Smooth muscle cell (in vitro differentiated cells): ENCODE data around the gene PIGH. TPM values are rescaled to one million over a fixed set of nuclear protein-coding genes. Genes with fewer than 3 reads are reported as not detected.

Experiments
- DNase-seq: peaks from one replicate; lab custom pipeline; 2025; ENCODE audit not compliant: unreplicated experiment; lab: John Stamatoyannopoulos, UW
- H2AFZ ChIP-seq: fragments of 200-600 bp; sonication (generic); 2 replicates; pipeline ENCODE4 v1.6.0; 2016; ENCODE audit warnings: antibody characterized with exemption, low read depth, mild to moderate bottlenecking
- H3F3A ChIP-seq: fragments of 200-600 bp; sonication (generic); 2 replicates; pipeline ENCODE4 v1.6.0; 2017; ENCODE audit warnings: antibody characterized with exemption, low read depth
- H3K27ac ChIP-seq: fragments of 200-600 bp; sonication (generic); 2 replicates; pipeline ENCODE4 v1.5.1; 2016; ENCODE audit warnings: low read depth, mild to moderate bottlenecking
- H3K27me3 ChIP-seq: fragments of 200-600 bp; sonication (generic); 2 replicates; pipeline ENCODE4 v1.6.1; 2016; ENCODE audit warnings: low read depth, mild to moderate bottlenecking
- H3K36me3 ChIP-seq: fragments of 200-600 bp; sonication (generic); 2 replicates; pipeline ENCODE4 v1.5.1; 2016; ENCODE audit warnings: low read depth
- H3K4me1 ChIP-seq: fragments of 200-600 bp; sonication (generic); 2 replicates; pipeline ENCODE4 v1.5.1; 2016; ENCODE audit warnings: low read depth
- H3K4me2 ChIP-seq: fragments of 200-600 bp; sonication (generic); 2 replicates; pipeline ENCODE4 v1.6.0; 2016; ENCODE audit warnings: mild to moderate bottlenecking
- H3K4me3 ChIP-seq: fragments of 200-600 bp; sonication (generic); 2 replicates; pipeline ENCODE4 v1.5.1; 2016; ENCODE audit warnings: mild to moderate bottlenecking
- H3K79me2 ChIP-seq: fragments of 200-600 bp; sonication (generic); 2 replicates; pipeline ENCODE4 v1.6.0; 2016; ENCODE audit warnings: low read depth, mild to moderate bottlenecking
- H3K9ac ChIP-seq: fragments of 200-600 bp; sonication (generic); 2 replicates; pipeline ENCODE4 v1.6.0; 2016; ENCODE audit warnings: low read depth
- H3K9me3 ChIP-seq: fragments of 200-600 bp; sonication (generic); replicated peaks from 2 replicates; pipeline ENCODE4 v1.5.1; 2016; ENCODE audit warnings: low read depth
- H4K20me1 ChIP-seq: fragments of 200-600 bp; sonication (generic); 2 replicates; pipeline ENCODE4 v1.6.0; 2016; ENCODE audit warnings: low read depth
- WGBS: methylation state at CpG from one replicate; pipeline ENCODE4 v1.1.7; 2016; ENCODE audit warnings: low lambda C conversion rate; 5-methylcytosine and 5-hydroxymethylcytosine counted together
- polyA plus RNA-seq: library from polyadenylated mRNA; unstranded; fragments of >200 nt; fragmentation: Nextera tagmentation; extraction: Ambion mirVana; gene quantifications from 2 replicates; pipeline ENCODE4 v1.2.1, GENCODE V29; 2016
- total RNA-seq: library from RNA; depleted of rRNA; stranded (reverse); fragments of >200 nt; gene quantifications from 2 replicates; pipeline ENCODE4 v1.2.3, GENCODE V29; 2014
- TF ChIP-seq, protein P1 (sequence below): fragments of 200-600 bp; sonication (generic); IDR thresholded peaks from 2 replicates; pipeline ENCODE4 v1.5.1; 2017; ENCODE audit warnings: borderline replicate concordance, mild to moderate bottlenecking, antibody characterized with exemption; ENCODE audit not compliant: insufficient read depth, poor library complexity, severe bottlenecking

The PIGH gene
- total and polyA plus RNA-seq, 2 experiments from 2014 or later, result 15.5 to 20.6 TPM

- no peaks in the 10 kb centered on the region for H3K4me1 ChIP-seq
- no peak for DNase-seq
- TF ChIP-seq, protein P1, sequence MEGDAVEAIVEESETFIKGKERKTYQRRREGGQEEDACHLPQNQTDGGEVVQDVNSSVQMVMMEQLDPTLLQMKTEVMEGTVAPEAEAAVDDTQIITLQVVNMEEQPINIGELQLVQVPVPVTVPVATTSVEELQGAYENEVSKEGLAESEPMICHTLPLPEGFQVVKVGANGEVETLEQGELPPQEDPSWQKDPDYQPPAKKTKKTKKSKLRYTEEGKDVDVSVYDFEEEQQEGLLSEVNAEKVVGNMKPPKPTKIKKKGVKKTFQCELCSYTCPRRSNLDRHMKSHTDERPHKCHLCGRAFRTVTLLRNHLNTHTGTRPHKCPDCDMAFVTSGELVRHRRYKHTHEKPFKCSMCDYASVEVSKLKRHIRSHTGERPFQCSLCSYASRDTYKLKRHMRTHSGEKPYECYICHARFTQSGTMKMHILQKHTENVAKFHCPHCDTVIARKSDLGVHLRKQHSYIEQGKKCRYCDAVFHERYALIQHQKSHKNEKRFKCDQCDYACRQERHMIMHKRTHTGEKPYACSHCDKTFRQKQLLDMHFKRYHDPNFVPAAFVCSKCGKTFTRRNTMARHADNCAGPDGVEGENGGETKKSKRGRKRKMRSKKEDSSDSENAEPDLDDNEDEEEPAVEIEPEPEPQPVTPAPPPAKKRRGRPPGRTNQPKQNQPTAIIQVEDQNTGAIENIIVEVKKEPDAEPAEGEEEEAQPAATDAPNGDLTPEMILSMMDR, result no peak
- H3K36me3 ChIP-seq, result no peaks in the 10 kb centered on the region
- no peak overlapping the region for H3K27ac ChIP-seq
- H3K4me2 ChIP-seq, result no peak overlapping the region
- H3K4me3 ChIP-seq, result no peak overlapping the region
- no peak overlapping the region for H3K9ac ChIP-seq
- H3K79me2 ChIP-seq, result no peaks in the 10 kb centered on the region
- no peaks in the 10 kb centered on the region for H3K9me3 ChIP-seq
- H3F3A ChIP-seq, result no peaks in the 10 kb centered on the region
- 97% methylated on average over 7 of the region's 7 CpGs for WGBS
- no peak overlapping the region for H2AFZ ChIP-seq
- H3K27me3 ChIP-seq, result no peaks in the 10 kb centered on the region
- H4K20me1 ChIP-seq, result no peaks in the 10 kb centered on the region
Measured at GRCh38 chr14:67554341-67554740, 45.7 kb downstream of the PIGH start.

- H3F3A ChIP-seq, result no peaks in the 10 kb centered on the region
- 60% methylated on average over 3 of the region's 3 CpGs for WGBS
- H2AFZ ChIP-seq, result no peak overlapping the region
- no peak overlapping the region for H3K4me3 ChIP-seq
- no peaks in the 10 kb centered on the region for H3K4me1 ChIP-seq
- H3K36me3 ChIP-seq, result no peaks in the 10 kb centered on the region
- TF ChIP-seq, protein P1, result no peak
- H3K9me3 ChIP-seq, result no peaks in the 10 kb centered on the region
- no peaks in the 10 kb centered on the region for H3K79me2 ChIP-seq
- H3K27me3 ChIP-seq, result no peaks in the 10 kb centered on the region
- no peak overlapping the region for H3K9ac ChIP-seq
- H3K27ac ChIP-seq, result no peak overlapping the region
- H3K4me2 ChIP-seq, result no peak overlapping the region
- H4K20me1 ChIP-seq, result no peaks in the 10 kb centered on the region
- DNase-seq, result no peak
Measured at GRCh38 chr14:67553547-67553946, 46.5 kb downstream of the PIGH start.

- DNase-seq, result no peak
- Histone ChIP-seq H3K4me1 (no peaks in the 10 kb centered on the region), H3K9ac (no peak overlapping the region), H3K27ac (no peak overlapping the region), H4K20me1 (no peaks in the 10 kb centered on the region), H2AFZ (no peak overlapping the region), H3K4me2 (no peak overlapping the region), H3K27me3 (no peaks in the 10 kb centered on the region), H3K79me2 (no peaks in the 10 kb centered on the region), H3F3A (no peaks in the 10 kb centered on the region), H3K4me3 (no peak overlapping the region), H3K9me3 (no peaks in the 10 kb centered on the region), H3K36me3 (no peaks in the 10 kb centered on the region)
- TF ChIP-seq, protein P1, result no peak
- 79% methylated on average over 3 of the region's 3 CpGs for WGBS
Measured at GRCh38 chr14:67551940-67552339, 48.1 kb downstream of the PIGH start.

DNA sequence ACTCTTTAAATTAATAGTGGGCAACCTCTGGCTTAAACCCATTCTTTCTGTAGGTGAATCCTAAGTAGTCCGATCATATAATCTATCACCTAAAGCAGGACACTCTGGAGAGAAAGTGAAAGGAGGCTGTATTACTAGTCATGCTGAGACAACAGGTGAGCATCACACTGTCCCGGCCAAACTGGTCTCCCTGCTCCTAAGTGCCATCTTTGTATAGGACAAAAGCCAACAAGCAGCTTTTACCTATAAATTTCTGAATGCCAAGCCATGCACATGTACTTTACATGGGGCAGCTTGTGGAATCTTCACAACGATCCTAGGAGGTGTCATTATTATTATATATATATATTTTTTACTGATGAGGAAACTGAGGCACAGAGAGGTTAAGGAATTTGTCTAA is 48.9 kb downstream of the PIGH start:
- DNase-seq, result no peak
- H3F3A ChIP-seq, result no peaks in the 10 kb centered on the region
- TF ChIP-seq, protein P1, result no peak
- H3K9ac ChIP-seq, result no peak overlapping the region
- no peaks in the 10 kb centered on the region for H3K27me3 ChIP-seq
- no peak overlapping the region for H3K4me2 ChIP-seq
- no peak overlapping the region for H2AFZ ChIP-seq
- no peaks in the 10 kb centered on the region for H3K9me3 ChIP-seq
- 90% methylated on average over 3 of the region's 3 CpGs for WGBS
- H4K20me1 ChIP-seq, result no peaks in the 10 kb centered on the region
- no peaks in the 10 kb centered on the region for H3K36me3 ChIP-seq
- no peak overlapping the region for H3K4me3 ChIP-seq
- H3K79me2 ChIP-seq, result no peaks in the 10 kb centered on the region
- H3K27ac ChIP-seq, result no peak overlapping the region
- no peaks in the 10 kb centered on the region for H3K4me1 ChIP-seq
